Measurements from ENCODE around the gene ENG.

The ENG gene

GRCh38 chr9:127865645-127866464 lies 11.4 kb upstream of the ENG start:
- CTCF ChIA-PET, result interaction anchor here (1.0 to 1.5 kb wide), 2 partner anchors 44 to 102 kb away, joined by 4 to 5 read pairs; no protein-coding TSS in a partner anchor
- no peaks in the 10 kb centered on the region for H3K9me3 Mint-ChIP-seq
- DNase-seq, result peak; percentile 52
- no peak overlapping the region for H3K4me3 Mint-ChIP-seq
- H3K36me3 Mint-ChIP-seq, result peaks cover 17% of the 10 kb centered on the region
- peaks cover 45% of the 10 kb centered on the region for H3K4me1 Mint-ChIP-seq
- peak overlapping the region; percentile 34 for H3K27ac Mint-ChIP-seq
- H3K27me3 Mint-ChIP-seq, result no peaks in the 10 kb centered on the region

GRCh38 chr9:127863191-127863621 lies 8.7 kb upstream of the ENG start:
- Mint-ChIP-seq H3K27ac (peak overlapping the region; percentile 87), H3K9me3 (no peaks in the 10 kb centered on the region), H3K36me3 (peaks cover 12% of the 10 kb centered on the region), H3K4me3 (no peak overlapping the region), H3K4me1 (peaks cover 53% of the 10 kb centered on the region), H3K27me3 (peaks cover 5% of the 10 kb centered on the region)
- DNase-seq, result no peak
- CTCF ChIA-PET, result interaction anchor here (0.8 to 1.6 kb wide), 4 partner anchors 9 to 254 kb away, joined by 3 to 5 read pairs (median 4); partner anchors contain the start of gene TOR2A

- CTCF ChIA-PET, result interaction anchor here (0.8 to 1.6 kb wide), 5 partner anchors 7 to 255 kb away, joined by 3 to 5 read pairs (median 4); partner anchors contain the start of gene TOR2A
- Mint-ChIP-seq H3K27ac (peak overlapping the region; percentile 87), H3K9me3 (no peaks in the 10 kb centered on the region), H3K36me3 (peaks cover 8% of the 10 kb centered on the region), H3K27me3 (peaks cover 5% of the 10 kb centered on the region), H3K4me1 (peaks cover 53% of the 10 kb centered on the region), H3K4me3 (no peak overlapping the region)
- peak; percentile 79 for DNase-seq
Observed at GRCh38 chr9:127862075-127863011, 7.9 kb upstream of the ENG start.

GRCh38 chr9:127860779-127861178 lies 6.3 kb upstream of the ENG start:
- H3K36me3 Mint-ChIP-seq, result peaks cover 3% of the 10 kb centered on the region

GRCh38 chr9:127860260-127860659 lies 5.8 kb upstream of the ENG start:
- no peaks in the 10 kb centered on the region for H3K9me3 Mint-ChIP-seq
- H3K27ac Mint-ChIP-seq, result no peak overlapping the region
- peaks cover 5% of the 10 kb centered on the region for H3K27me3 Mint-ChIP-seq
- H3K4me3 Mint-ChIP-seq, result no peak overlapping the region
- CTCF ChIA-PET, result interaction anchor here (0.6 to 1.3 kb wide), 2 partner anchors 10 to 63 kb away, joined by 3 to 6 read pairs; no protein-coding TSS in a partner anchor
- peaks cover 49% of the 10 kb centered on the region for H3K4me1 Mint-ChIP-seq
- DNase-seq, result no peak
- no peaks in the 10 kb centered on the region for H3K36me3 Mint-ChIP-seq

More at GRCh38 chr9:127860779-127861178, 6.3 kb upstream of the ENG start:
- Mint-ChIP-seq H3K27me3 (peaks cover 5% of the 10 kb centered on the region), H3K27ac (no peak overlapping the region), H3K4me1 (peaks cover 50% of the 10 kb centered on the region), H3K4me3 (no peak overlapping the region), H3K9me3 (no peaks in the 10 kb centered on the region)
- CTCF ChIA-PET, result no interaction called here
- DNase-seq, result no peak

GRCh38 chr9:127858041-127858512 lies 3.6 kb upstream of the ENG start:
- CTCF ChIA-PET, result interaction anchor here (1.0 kb wide), 1 partner anchor 124 kb away, joined by 3 read pairs; the partner anchor contains the start of gene TOR2A
- Mint-ChIP-seq H3K9me3 (no peaks in the 10 kb centered on the region), H3K27ac (no peak overlapping the region), H3K36me3 (peaks cover 4% of the 10 kb centered on the region), H3K4me3 (no peak overlapping the region), H3K4me1 (peaks cover 53% of the 10 kb centered on the region), H3K27me3 (peaks cover 5% of the 10 kb centered on the region)
- no peak for DNase-seq

- H3K4me1 Mint-ChIP-seq, result peaks cover 53% of the 10 kb centered on the region
- DNase-seq, result no peak
- H3K27ac Mint-ChIP-seq, result peak overlapping the region; percentile 24
- H3K27me3 Mint-ChIP-seq, result peaks cover 5% of the 10 kb centered on the region
- H3K9me3 Mint-ChIP-seq, result peaks cover under 1% of the 10 kb centered on the region
- CTCF ChIA-PET, result interaction anchor here (1.0 kb wide), 1 partner anchor 123 kb away, joined by 3 read pairs; the partner anchor contains the start of gene TOR2A
- H3K4me3 Mint-ChIP-seq, result no peak overlapping the region
- peaks cover 4% of the 10 kb centered on the region for H3K36me3 Mint-ChIP-seq
Observed at GRCh38 chr9:127857278-127857677, 2.8 kb upstream of the ENG start.

- peaks cover 53% of the 10 kb centered on the region for H3K4me1 Mint-ChIP-seq
- peaks cover 1% of the 10 kb centered on the region for H3K9me3 Mint-ChIP-seq
- CTCF ChIA-PET, result interaction anchor here (1.0 kb wide), 1 partner anchor 122 kb away, joined by 3 read pairs; the partner anchor contains the start of gene TOR2A
Observed at GRCh38 chr9:127856729-127857116, 2.3 kb upstream of the ENG start.

GRCh38 chr9:127856094-127856728 lies 1.8 kb upstream of the ENG start:
- Mint-ChIP-seq H3K9me3 (peaks cover 1% of the 10 kb centered on the region), H3K4me1 (peaks cover 53% of the 10 kb centered on the region), H3K27ac (no peak overlapping the region), H3K27me3 (peaks cover 5% of the 10 kb centered on the region), H3K36me3 (peaks cover 10% of the 10 kb centered on the region), H3K4me3 (no peak overlapping the region)
- CTCF ChIA-PET, result interaction anchor here (0.9 to 2.5 kb wide), 3 partner anchors 13 to 121 kb away, joined by 3 to 10 read pairs (median 8); partner anchors contain the start of gene TOR2A
- DNase-seq, result no peak

More at GRCh38 chr9:127856729-127857116, 2.3 kb upstream of the ENG start:
- no peak for DNase-seq
- no peak overlapping the region for H3K27ac Mint-ChIP-seq
- peaks cover 8% of the 10 kb centered on the region for H3K36me3 Mint-ChIP-seq
- peaks cover 5% of the 10 kb centered on the region for H3K27me3 Mint-ChIP-seq
- H3K4me3 Mint-ChIP-seq, result no peak overlapping the region

GRCh38 chr9:127855522-127855921 lies 1.1 kb upstream of the ENG start:
- Mint-ChIP-seq H3K36me3 (peaks cover 14% of the 10 kb centered on the region), H3K27ac (no peak overlapping the region), H3K27me3 (peaks cover 5% of the 10 kb centered on the region), H3K9me3 (peaks cover 4% of the 10 kb centered on the region), H3K4me3 (peak overlapping the region; percentile 54), H3K4me1 (peaks cover 46% of the 10 kb centered on the region)
- DNase-seq, result no peak
- CTCF ChIA-PET, result interaction anchor here (0.9 to 2.5 kb wide), 3 partner anchors 14 to 120 kb away, joined by 3 to 10 read pairs (median 8); partner anchors contain the start of gene TOR2A

GRCh38 chr9:127854960-127855359 lies 502 bp upstream of the ENG start:
- CTCF ChIA-PET, result interaction anchor here (2.4 to 2.5 kb wide), 2 partner anchors 14 to 120 kb away, joined by 8 to 10 read pairs; partner anchors contain the start of gene TOR2A
- peaks cover 43% of the 10 kb centered on the region for H3K4me1 Mint-ChIP-seq
- peaks cover 8% of the 10 kb centered on the region for H3K9me3 Mint-ChIP-seq
- peaks cover 17% of the 10 kb centered on the region for H3K36me3 Mint-ChIP-seq
- no peak for DNase-seq
- H3K27me3 Mint-ChIP-seq, result peaks cover 5% of the 10 kb centered on the region
- no peak overlapping the region for H3K27ac Mint-ChIP-seq
- H3K4me3 Mint-ChIP-seq, result peak overlapping the region; percentile 54

- CTCF ChIA-PET, result interaction anchor here (0.6 to 2.5 kb wide), 3 partner anchors 17 to 118 kb away, joined by 3 to 8 read pairs (median 5); partner anchors contain the start of gene TOR2A
- Mint-ChIP-seq H3K36me3 (peaks cover 32% of the 10 kb centered on the region), H3K4me1 (peaks cover 41% of the 10 kb centered on the region), H3K9me3 (peaks cover 21% of the 10 kb centered on the region), H3K27ac (peak overlapping the region; percentile 88), H3K27me3 (peaks cover under 1% of the 10 kb centered on the region), H3K4me3 (peak overlapping the region; percentile 88)
- no peak for DNase-seq
Observed at GRCh38 chr9:127853312-127854183, 910 bp downstream of the ENG start.
